A549 (cell line): ENCODE data around the gene HDAC1. TPM values are rescaled to one million over a fixed set of nuclear protein-coding genes. Genes with fewer than 3 reads are reported as not detected.
A peak's percentile ranks its signal among the peaks of the same experiment; 100 is the strongest.

Experiments
- ATAC-seq, 2 experiments: fragments of 200-7000 bp in 1 of 2; fragments of >200 bp in 1 of 2; cut with Nextera tagmentation in 1 of 2; cut with Tn5 transposase in 1 of 2; 3 replicates each; pipeline versions ENCODE4 v1.8.0 to v1.9.1; 2018 to 2020; ENCODE audit warnings: mild to moderate bottlenecking in 1 of 2, moderate library complexity in 1 of 2
- CTCF ChIA-PET: fragments of 300-600 bp; sonication (Branson Sonifier 250); formaldehyde crosslinking; extraction: SDS; loops from one replicate; lab custom pipeline; 2021; ENCODE audit warnings: antibody characterized with exemption, inconsistent platforms; lab: Yijun Ruan, JAX
- POLR2A ChIA-PET: fragments of 350-600 bp; formaldehyde crosslinking; extraction: SDS; loops from one replicate; lab custom pipeline; 2021; ENCODE audit warnings: antibody characterized with exemption, inconsistent platforms; lab: Yijun Ruan, JAX
- DNase-seq, 2 experiments: peaks; one replicate each; pipeline versions ENCODE4 v3.0.0 to v3.0.0-alpha.2; 2011 to 2016; ENCODE audit warnings: low read depth in 1 of 2, low spot score in 1 of 2
- FAIRE-seq: peaks from 2 replicates; lab custom pipeline; 2011; peaks lifted over from hg19 to GRCh38; lab: Jason Lieb, UNC
- H3K27ac ChIP-seq, 2 experiments: fragments of >200 bp; sonication (Bioruptor Twin); formaldehyde crosslinking; 3 replicates each; pipeline ENCODE4 v1.5.1; 2016 to 2017
- H3K4me1 ChIP-seq: fragments of >200 bp; sonication (Bioruptor Twin); formaldehyde crosslinking; 3 replicates; pipeline ENCODE4 v1.6.1; 2016
- H3K4me2 ChIP-seq: fragments of >200 bp; sonication (Bioruptor Twin); formaldehyde crosslinking; 3 replicates; pipeline ENCODE4 v1.6.1; 2016
- H3K4me3 ChIP-seq: fragments of >200 bp; sonication (Bioruptor Twin); formaldehyde crosslinking; 3 replicates; pipeline ENCODE4 v1.5.1; 2016
- H3K9me3 ChIP-seq: fragments of >200 bp; sonication (Bioruptor Twin); formaldehyde crosslinking; 3 replicates; pipeline ENCODE4 v1.6.1; 2016
- BHLHE40 ChIP-seq: IDR thresholded peaks from 2 replicates; pipeline ENCODE4 v1.6.1; 2012; ENCODE audit warnings: low read depth, low read length, inconsistent platforms
- CBX2 ChIP-seq: fragments of 200-600 bp; sonication (generic); IDR thresholded peaks from 2 replicates; pipeline ENCODE4 v1.6.1; 2016; ENCODE audit warnings: low read depth, mild to moderate bottlenecking, borderline replicate concordance
- CBX8 ChIP-seq: fragments of 200-600 bp; sonication (generic); IDR thresholded peaks from 2 replicates; pipeline ENCODE4 v1.6.1; 2016
- CEBPB ChIP-seq, 2 experiments: fragments of >200 bp in 1 of 2; sonication (Bioruptor Twin) in 1 of 2; formaldehyde crosslinking in 1 of 2; IDR thresholded peaks; 2 replicates each; pipeline ENCODE4 v1.6.1; 2012 to 2016
- CHD2 ChIP-seq: fragments of 150-350 bp; IDR thresholded peaks from 2 replicates; pipeline ENCODE4 v1.6.1; 2014; ENCODE audit warnings: low read length; ENCODE audit not compliant: partially characterized antibody
- EHF ChIP-seq: fragments of 250-450 bp; sonication (Bioruptor Pico); IDR thresholded peaks from 2 replicates; pipeline ENCODE4 v1.5.0; 2020; ENCODE audit warnings: mild to moderate bottlenecking
- EHMT2 ChIP-seq: fragments of 200-600 bp; sonication (generic); IDR thresholded peaks from 2 replicates; pipeline ENCODE4 v1.6.1; 2016; ENCODE audit warnings: antibody characterized with exemption, low read depth, mild to moderate bottlenecking, moderate library complexity
- FOXS1 ChIP-seq: fragments of 250-450 bp; sonication (Bioruptor Pico); IDR thresholded peaks from 2 replicates; pipeline ENCODE4 v1.5.0; 2020; ENCODE audit warnings: mild to moderate bottlenecking, moderate library complexity
- GATA3 ChIP-seq: IDR thresholded peaks from 2 replicates; pipeline ENCODE4 v1.6.1; 2012; ENCODE audit warnings: borderline replicate concordance
- HOXB13 ChIP-seq: fragments of 250-450 bp; sonication (Bioruptor Pico); IDR thresholded peaks from 2 replicates; pipeline ENCODE4 v1.5.0; 2020; ENCODE audit warnings: low read depth, mild to moderate bottlenecking, moderate library complexity
- HOXB5 ChIP-seq: fragments of 250-450 bp; sonication (Bioruptor Pico); IDR thresholded peaks from 2 replicates; pipeline ENCODE4 v1.5.0; 2020; ENCODE audit warnings: mild to moderate bottlenecking, moderate library complexity
- JUNB ChIP-seq: fragments of >200 bp; sonication (Bioruptor Twin); formaldehyde crosslinking; IDR thresholded peaks from 2 replicates; pipeline ENCODE4 v1.6.1; 2016
- KDM1A ChIP-seq: fragments of 200-600 bp; sonication (generic); IDR thresholded peaks from 2 replicates; pipeline ENCODE4 v1.6.1; 2016; ENCODE audit warnings: low read depth, mild to moderate bottlenecking
- KDM5A ChIP-seq: fragments of 200-600 bp; sonication (generic); IDR thresholded peaks from 2 replicates; pipeline ENCODE4 v1.6.1; 2016; ENCODE audit warnings: antibody characterized with exemption, mild to moderate bottlenecking
- NPAS2 ChIP-seq: fragments of 250-450 bp; sonication (Bioruptor Pico); IDR thresholded peaks from 2 replicates; pipeline ENCODE4 v1.8.0; 2022; ENCODE audit warnings: mild to moderate bottlenecking, moderate library complexity, borderline replicate concordance
- NR3C1 ChIP-seq: fragments of >200 bp; sonication (Bioruptor Twin); formaldehyde crosslinking; IDR thresholded peaks from 3 replicates; pipeline ENCODE4 v1.6.1; 2017
- PHF8 ChIP-seq: fragments of 200-600 bp; sonication (generic); IDR thresholded peaks from 2 replicates; pipeline ENCODE4 v1.6.1; 2016; ENCODE audit warnings: low read depth, mild to moderate bottlenecking, antibody characterized with exemption, moderate library complexity, borderline replicate concordance
- POLR2A ChIP-seq: IDR thresholded peaks from 2 replicates; pipeline ENCODE4 v1.6.1; 2012; ENCODE audit warnings: mild to moderate bottlenecking, low read length
- RARB ChIP-seq: fragments of 250-450 bp; sonication (Bioruptor Pico); IDR thresholded peaks from 2 replicates; pipeline ENCODE4 v1.8.0; 2021; ENCODE audit warnings: mild to moderate bottlenecking, moderate library complexity
- WGBS: methylation state at CpG from one replicate; pipeline ENCODE4 v1.1.6; 2017; ENCODE audit errors: missing lambda C conversion rate; 5-methylcytosine and 5-hydroxymethylcytosine counted together
- polyA plus RNA-seq, 4 experiments: library from polyadenylated mRNA; depleted of rRNA in 3 of 4; stranded (reverse); fragments of >200 nt; fragmentation: RNase III in 1 of 4; extraction: RNeasy Plus Mini Kit Qiagen cat#74134 plus additional on column Dnase treatment in 1 of 4; gene quantifications; 2 replicates in 3 of 4; 3 replicates in 1 of 4; pipeline ENCODE4 v1.2.3, GENCODE V29; 2011 to 2017
- TF ChIP-seq, protein P1 (sequence below): fragments of 150-350 bp; IDR thresholded peaks from 2 replicates; pipeline ENCODE4 v1.6.1; 2014; ENCODE audit warnings: low read depth, mild to moderate bottlenecking, low read length
- TF ChIP-seq, protein P2 (sequence below): fragments of 200-600 bp; sonication (generic); IDR thresholded peaks from 2 replicates; pipeline ENCODE4 v1.6.1; 2016; ENCODE audit warnings: antibody characterized with exemption, mild to moderate bottlenecking, moderate library complexity
- TF ChIP-seq, protein P3 (sequence below): fragments of >200 bp; sonication (Bioruptor Twin); formaldehyde crosslinking; IDR thresholded peaks from 2 replicates; pipeline ENCODE4 v1.6.1; 2016
- TF ChIP-seq, protein P4 (sequence below): IDR thresholded peaks from 2 replicates; pipeline ENCODE4 v1.6.1; 2012
- TF ChIP-seq, protein P5 (sequence below): fragments of >200 bp; sonication (Bioruptor Twin); formaldehyde crosslinking; IDR thresholded peaks from 3 replicates; pipeline ENCODE4 v1.6.1; 2016
- TF ChIP-seq, protein P6 (sequence below): IDR thresholded peaks from 2 replicates; pipeline ENCODE4 v1.6.1; 2012; ENCODE audit warnings: low read depth, borderline replicate concordance

Gene HDAC1
- polyA plus RNA-seq, 2 of the 4 experiments (the other 2 are of a cell fraction), result 99.6 to 135 TPM

DNA sequence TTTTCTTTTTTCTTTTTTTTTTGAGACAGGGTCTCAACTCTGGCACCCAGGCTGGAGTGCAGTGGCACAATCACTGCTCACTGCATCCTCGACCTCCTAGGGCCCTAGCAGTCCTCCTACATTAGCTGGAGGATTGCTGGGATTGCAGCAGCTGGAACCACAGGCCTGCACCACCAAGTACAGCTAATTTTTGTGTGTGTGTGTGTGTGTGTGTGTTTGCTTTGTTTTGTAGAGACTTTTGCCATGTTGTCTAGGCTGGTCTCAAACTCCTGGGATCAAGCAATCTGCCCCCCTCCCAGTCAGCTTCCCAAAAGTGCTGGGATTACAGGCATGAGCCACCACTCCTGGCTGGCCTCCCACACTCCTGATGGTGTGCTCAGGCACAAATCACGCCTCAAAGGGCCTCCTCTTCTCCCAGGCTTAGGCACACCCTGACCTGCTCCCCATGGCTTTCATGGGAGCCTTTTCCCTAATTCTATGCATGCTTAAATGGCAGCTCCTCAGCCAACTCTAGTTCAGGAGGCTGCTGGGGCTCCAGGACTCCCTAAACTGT, 61.0 kb downstream of the HDAC1 start:
- Histone ChIP-seq H3K4me2 (peak overlapping the region; percentile 88), H3K4me3 (no peak overlapping the region), H3K9me3 (no peaks in the 10 kb centered on the region), H3K4me1 (peaks cover 7% of the 10 kb centered on the region), H3K27ac (no peak overlapping the region; a peak in 1 of 6 replicates)
- CTCF ChIA-PET, result interaction anchor here (1.0 to 1.9 kb wide), 4 partner anchors 13 to 137 kb away, joined by 3 to 5 read pairs (median 4); partner anchors contain the start of gene MARCKSL1
- TF ChIP-seq, protein P1, sequence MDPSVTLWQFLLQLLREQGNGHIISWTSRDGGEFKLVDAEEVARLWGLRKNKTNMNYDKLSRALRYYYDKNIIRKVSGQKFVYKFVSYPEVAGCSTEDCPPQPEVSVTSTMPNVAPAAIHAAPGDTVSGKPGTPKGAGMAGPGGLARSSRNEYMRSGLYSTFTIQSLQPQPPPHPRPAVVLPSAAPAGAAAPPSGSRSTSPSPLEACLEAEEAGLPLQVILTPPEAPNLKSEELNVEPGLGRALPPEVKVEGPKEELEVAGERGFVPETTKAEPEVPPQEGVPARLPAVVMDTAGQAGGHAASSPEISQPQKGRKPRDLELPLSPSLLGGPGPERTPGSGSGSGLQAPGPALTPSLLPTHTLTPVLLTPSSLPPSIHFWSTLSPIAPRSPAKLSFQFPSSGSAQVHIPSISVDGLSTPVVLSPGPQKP, result no peak
- no peak for TF ChIP-seq CBX2
- TF ChIP-seq, protein P2, sequence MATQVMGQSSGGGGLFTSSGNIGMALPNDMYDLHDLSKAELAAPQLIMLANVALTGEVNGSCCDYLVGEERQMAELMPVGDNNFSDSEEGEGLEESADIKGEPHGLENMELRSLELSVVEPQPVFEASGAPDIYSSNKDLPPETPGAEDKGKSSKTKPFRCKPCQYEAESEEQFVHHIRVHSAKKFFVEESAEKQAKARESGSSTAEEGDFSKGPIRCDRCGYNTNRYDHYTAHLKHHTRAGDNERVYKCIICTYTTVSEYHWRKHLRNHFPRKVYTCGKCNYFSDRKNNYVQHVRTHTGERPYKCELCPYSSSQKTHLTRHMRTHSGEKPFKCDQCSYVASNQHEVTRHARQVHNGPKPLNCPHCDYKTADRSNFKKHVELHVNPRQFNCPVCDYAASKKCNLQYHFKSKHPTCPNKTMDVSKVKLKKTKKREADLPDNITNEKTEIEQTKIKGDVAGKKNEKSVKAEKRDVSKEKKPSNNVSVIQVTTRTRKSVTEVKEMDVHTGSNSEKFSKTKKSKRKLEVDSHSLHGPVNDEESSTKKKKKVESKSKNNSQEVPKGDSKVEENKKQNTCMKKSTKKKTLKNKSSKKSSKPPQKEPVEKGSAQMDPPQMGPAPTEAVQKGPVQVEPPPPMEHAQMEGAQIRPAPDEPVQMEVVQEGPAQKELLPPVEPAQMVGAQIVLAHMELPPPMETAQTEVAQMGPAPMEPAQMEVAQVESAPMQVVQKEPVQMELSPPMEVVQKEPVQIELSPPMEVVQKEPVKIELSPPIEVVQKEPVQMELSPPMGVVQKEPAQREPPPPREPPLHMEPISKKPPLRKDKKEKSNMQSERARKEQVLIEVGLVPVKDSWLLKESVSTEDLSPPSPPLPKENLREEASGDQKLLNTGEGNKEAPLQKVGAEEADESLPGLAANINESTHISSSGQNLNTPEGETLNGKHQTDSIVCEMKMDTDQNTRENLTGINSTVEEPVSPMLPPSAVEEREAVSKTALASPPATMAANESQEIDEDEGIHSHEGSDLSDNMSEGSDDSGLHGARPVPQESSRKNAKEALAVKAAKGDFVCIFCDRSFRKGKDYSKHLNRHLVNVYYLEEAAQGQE, result no peak
- no peak for TF ChIP-seq FOXS1 (CRISPR knock-in tag)
- no peak for TF ChIP-seq POLR2A
- no peak for TF ChIP-seq KDM1A
- TF ChIP-seq HOXB5 (CRISPR knock-in tag), result no peak
- TF ChIP-seq PHF8, result no peak
- no peak for TF ChIP-seq CBX8
- no peak for TF ChIP-seq JUNB
- no peak for TF ChIP-seq HOXB13
- no peak for FAIRE-seq
- no peak for ATAC-seq
- POLR2A ChIA-PET, result no interaction called here
- DNase-seq, result no peak
- 86% methylated on average over 2 of the region's 2 CpGs for WGBS

DNA sequence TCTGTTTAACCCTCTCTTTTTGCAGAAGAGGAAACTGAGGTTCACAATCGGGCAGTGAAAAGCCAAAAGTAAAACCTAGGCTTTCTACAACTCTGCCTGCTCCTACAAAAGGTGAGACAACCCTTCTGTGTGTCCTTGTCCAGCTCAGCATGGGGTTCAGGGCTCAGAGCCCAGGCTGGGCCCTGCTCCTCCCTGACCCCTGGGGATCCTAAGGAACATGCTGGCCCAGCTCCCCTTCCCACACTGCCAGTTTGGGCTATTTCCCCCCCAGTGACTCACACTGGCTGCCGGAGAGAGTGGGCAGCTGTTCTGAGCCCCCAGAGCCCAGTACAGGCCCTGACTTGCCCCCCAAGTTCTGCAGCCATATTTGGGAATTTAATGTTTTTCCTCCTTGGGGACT, 61.5 kb downstream of the HDAC1 start:
- ATAC-seq (no peak), FAIRE-seq (no peak), DNase-seq (no peak)
- H3K27ac ChIP-seq, result 0 out of 6 replicates have a peak overlapping the region, but pooled peaks of 1 of the 2 experiments have one; percentile 28
- H3K4me2 ChIP-seq, result no peak overlapping the region
- WGBS, result 86% methylated on average over 2 of the region's 2 CpGs
- TF ChIP-seq GATA3, result no peak
- TF ChIP-seq, protein P3, sequence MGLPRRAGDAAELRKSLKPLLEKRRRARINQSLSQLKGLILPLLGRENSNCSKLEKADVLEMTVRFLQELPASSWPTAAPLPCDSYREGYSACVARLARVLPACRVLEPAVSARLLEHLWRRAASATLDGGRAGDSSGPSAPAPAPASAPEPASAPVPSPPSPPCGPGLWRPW, result no peak
- TF ChIP-seq, protein P4, sequence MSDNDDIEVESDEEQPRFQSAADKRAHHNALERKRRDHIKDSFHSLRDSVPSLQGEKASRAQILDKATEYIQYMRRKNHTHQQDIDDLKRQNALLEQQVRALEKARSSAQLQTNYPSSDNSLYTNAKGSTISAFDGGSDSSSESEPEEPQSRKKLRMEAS, result no peak
- no peak for TF ChIP-seq BHLHE40
- TF ChIP-seq EHMT2, result no peak
- no peak for TF ChIP-seq EHF (CRISPR knock-in tag)
- no peak for TF ChIP-seq CBX8
- ChIA-PET CTCF (interaction anchor here (1.0 to 1.2 kb wide), 3 partner anchors 18 to 138 kb away, joined by 3 read pairs; partner anchors contain the start of gene MARCKSL1), POLR2A (interaction anchor here (0.5 kb wide), 1 partner anchor 74 kb away, joined by 3 read pairs; no protein-coding TSS in a partner anchor)
- H3K9me3 ChIP-seq, result no peaks in the 10 kb centered on the region
- no peak overlapping the region for H3K4me3 ChIP-seq
- H3K4me1 ChIP-seq, result peaks cover 7% of the 10 kb centered on the region

DNA sequence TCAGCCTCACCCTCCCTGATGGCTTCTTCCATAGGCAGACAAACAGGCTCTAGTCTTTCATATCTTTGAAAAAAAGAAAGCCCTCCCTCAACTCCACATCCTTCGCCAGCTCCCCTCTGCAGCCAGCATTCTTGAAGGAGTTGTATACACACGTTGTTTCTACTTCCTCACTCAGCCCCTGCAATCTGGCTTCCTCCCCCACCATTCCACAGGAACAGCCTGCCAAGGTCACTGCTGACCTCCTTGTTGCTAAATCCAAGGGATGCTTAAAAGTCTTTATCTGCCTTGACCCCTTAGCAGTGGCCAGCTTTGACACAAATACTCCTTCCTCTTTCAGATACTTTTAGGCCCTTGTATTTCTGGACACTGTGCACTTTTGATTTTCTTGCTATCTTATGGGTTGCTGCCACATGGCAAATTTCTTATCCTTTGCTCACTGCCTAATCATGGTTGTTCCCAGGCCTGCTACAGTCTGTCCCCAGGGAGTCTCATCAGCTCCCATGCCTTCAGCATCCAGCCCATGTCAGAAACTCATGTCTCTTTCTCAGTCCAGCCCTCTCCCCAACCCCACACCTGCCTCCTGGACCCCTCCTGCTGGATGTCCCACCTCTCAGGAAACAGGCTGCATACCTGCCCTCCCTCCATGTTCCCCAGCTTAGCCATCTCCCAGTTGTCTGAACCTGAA, 62.1 kb downstream of the HDAC1 start:
- Histone ChIP-seq H3K4me2 (no peak overlapping the region), H3K27ac (0 out of 6 replicates have a peak overlapping the region, but pooled peaks of 1 of the 2 experiments have one; percentile 28), H3K4me3 (no peak overlapping the region), H3K9me3 (no peaks in the 10 kb centered on the region), H3K4me1 (peaks cover 7% of the 10 kb centered on the region)
- ChIA-PET CTCF (interaction anchor here (0.9 to 1.2 kb wide), 4 partner anchors 18 to 138 kb away, joined by 3 read pairs; partner anchors contain the start of gene MARCKSL1), POLR2A (interaction anchor here (0.5 to 0.6 kb wide), 2 partner anchors 73 to 202 kb away, joined by 3 read pairs; no protein-coding TSS in a partner anchor)
- FAIRE-seq (no peak), DNase-seq (no peak), ATAC-seq (no peak)
- WGBS, result 59% methylated on average over 2 of the region's 2 CpGs
- TF ChIP-seq HOXB5 (CRISPR knock-in tag) (no peak), NPAS2 (CRISPR knock-in tag) (no peak), KDM5A (no peak), CEBPB (IDR thresholded peaks at IDR 0.05) (no peak), NR3C1 (no peak), PHF8 (no peak), RARB (no peak), CBX2 (no peak), CBX8 (no peak), FOXS1 (CRISPR knock-in tag) (no peak), CHD2 (no peak)
- TF ChIP-seq, protein P5, sequence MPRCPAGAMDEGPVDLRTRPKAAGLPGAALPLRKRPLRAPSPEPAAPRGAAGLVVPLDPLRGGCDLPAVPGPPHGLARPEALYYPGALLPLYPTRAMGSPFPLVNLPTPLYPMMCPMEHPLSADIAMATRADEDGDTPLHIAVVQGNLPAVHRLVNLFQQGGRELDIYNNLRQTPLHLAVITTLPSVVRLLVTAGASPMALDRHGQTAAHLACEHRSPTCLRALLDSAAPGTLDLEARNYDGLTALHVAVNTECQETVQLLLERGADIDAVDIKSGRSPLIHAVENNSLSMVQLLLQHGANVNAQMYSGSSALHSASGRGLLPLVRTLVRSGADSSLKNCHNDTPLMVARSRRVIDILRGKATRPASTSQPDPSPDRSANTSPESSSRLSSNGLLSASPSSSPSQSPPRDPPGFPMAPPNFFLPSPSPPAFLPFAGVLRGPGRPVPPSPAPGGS, result no peak
- TF ChIP-seq, protein P4, result no peak
- TF ChIP-seq, protein P6, sequence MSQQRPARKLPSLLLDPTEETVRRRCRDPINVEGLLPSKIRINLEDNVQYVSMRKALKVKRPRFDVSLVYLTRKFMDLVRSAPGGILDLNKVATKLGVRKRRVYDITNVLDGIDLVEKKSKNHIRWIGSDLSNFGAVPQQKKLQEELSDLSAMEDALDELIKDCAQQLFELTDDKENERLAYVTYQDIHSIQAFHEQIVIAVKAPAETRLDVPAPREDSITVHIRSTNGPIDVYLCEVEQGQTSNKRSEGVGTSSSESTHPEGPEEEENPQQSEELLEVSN, result no peak
